Bronchial epithelial cell (primary cell): Measurements from ENCODE around the gene HSPBP1. TPM values are rescaled to one million over a fixed set of nuclear protein-coding genes. Genes with fewer than 3 reads are reported as not detected.

ENCODE experiments used
- DNase-seq: peaks from one replicate; pipeline ENCODE4 v3.0.0-alpha.2; 2010; ENCODE audit warnings: low read depth
- FAIRE-seq: peaks from 2 replicates; lab custom pipeline; 2011; peaks lifted over from hg19 to GRCh38; lab: Jason Lieb, UNC
- H3K27me3 ChIP-seq: 2 replicates; pipeline ENCODE4 v1.5.1; 2011; ENCODE audit warnings: low read length; ENCODE audit not compliant: control insufficient read depth, insufficient read depth
- H3K36me3 ChIP-seq: 2 replicates; pipeline ENCODE4 v1.5.1; 2011; ENCODE audit warnings: low read length; ENCODE audit not compliant: control insufficient read depth, insufficient read depth
- H3K4me3 ChIP-seq: 2 replicates; pipeline ENCODE4 v1.5.1; 2011; ENCODE audit warnings: mild to moderate bottlenecking, low read depth, low read length, control low read depth
- CTCF ChIP-seq: IDR thresholded peaks from 2 replicates; pipeline ENCODE4 v1.5.1; 2011; ENCODE audit warnings: mild to moderate bottlenecking, moderate library complexity, low read length, control low read depth, inconsistent platforms; ENCODE audit not compliant: insufficient read depth, severe bottlenecking
- total RNA-seq: library from RNA; depleted of rRNA; stranded (reverse); fragments of >200 nt; gene quantifications from 2 replicates; pipeline ENCODE4 v1.2.1, GENCODE V29; 2014

HSPBP1 gene
- total RNA-seq, 1 donor from 2014 or later = 37.1 TPM

- no peak for DNase-seq
- H3K36me3 ChIP-seq = no peaks in the 10 kb centered on the region
- TF ChIP-seq CTCF = no peak
- no peak overlapping the region for H3K4me3 ChIP-seq
- no peak for FAIRE-seq
- H3K27me3 ChIP-seq = no peaks in the 10 kb centered on the region
Measured at GRCh38 chr19:55321466-55322137, 41.7 kb upstream of the HSPBP1 start.

DNA sequence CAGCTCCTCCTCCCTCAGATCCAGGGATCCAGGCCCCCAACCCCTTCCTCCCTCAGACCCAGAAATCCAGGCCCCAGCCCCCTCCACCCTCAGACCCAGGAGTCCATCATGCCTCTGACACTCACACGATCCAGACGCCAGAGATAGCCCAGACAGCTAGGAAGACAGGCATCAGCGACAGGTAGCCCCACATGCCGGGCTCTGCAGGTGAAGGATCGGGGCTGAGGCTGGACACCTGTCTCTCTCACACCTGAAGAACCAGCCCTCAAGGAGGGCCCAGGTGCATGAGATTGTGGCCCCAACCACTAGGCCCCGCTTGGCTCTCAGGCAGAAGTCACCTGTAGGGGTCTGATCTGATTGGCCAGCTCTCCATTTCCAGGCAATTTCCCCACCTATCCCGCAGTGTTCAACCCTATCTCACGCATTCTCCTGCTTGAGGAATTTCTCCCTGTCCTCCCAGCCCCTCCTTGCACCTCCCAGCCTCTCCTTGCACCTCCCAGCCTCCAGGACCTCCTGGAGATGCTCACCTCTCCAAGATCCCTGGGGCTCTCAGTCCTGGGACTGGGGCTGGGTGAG lies 41.0 kb upstream of the HSPBP1 start:
- FAIRE-seq = no peak

DNA sequence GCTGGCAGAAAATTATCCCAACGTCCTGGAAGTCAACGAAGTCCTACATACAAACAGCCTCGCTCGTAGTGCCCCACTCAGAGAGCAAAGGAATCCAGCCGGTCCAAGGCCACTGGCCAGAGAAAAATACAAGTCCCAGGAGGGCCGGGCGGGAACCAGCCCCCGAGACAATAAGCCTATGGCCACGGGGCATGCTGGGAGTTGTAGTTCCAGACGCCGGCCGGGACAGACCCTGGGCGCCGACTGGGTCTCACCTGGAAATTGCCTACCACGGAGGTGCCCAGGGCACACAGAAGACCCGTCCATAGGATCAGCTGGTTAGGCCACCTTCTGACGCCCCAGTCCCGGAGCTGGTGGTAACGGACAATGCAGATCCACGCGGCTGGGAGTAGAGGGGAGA lies 39.9 kb upstream of the HSPBP1 start:
- FAIRE-seq = no peak
- Histone ChIP-seq H3K27me3 (no peaks in the 10 kb centered on the region), H3K36me3 (no peaks in the 10 kb centered on the region), H3K4me3 (no peak overlapping the region)
- TF ChIP-seq CTCF = no peak
- DNase-seq = no peak

More for the DNA sequence above, 41.0 kb upstream of the HSPBP1 start:
- TF ChIP-seq CTCF = no peak
- no peak for DNase-seq
- Histone ChIP-seq H3K4me3 (no peak overlapping the region), H3K36me3 (no peaks in the 10 kb centered on the region), H3K27me3 (no peaks in the 10 kb centered on the region)

GRCh38 chr19:55316646-55317045 lies 36.7 kb upstream of the HSPBP1 start:
- FAIRE-seq = no peak
- TF ChIP-seq CTCF = no peak
- Histone ChIP-seq H3K4me3 (no peak overlapping the region), H3K36me3 (no peaks in the 10 kb centered on the region), H3K27me3 (no peaks in the 10 kb centered on the region)
- DNase-seq = no peak

GRCh38 chr19:55315956-55316525 lies 36.1 kb upstream of the HSPBP1 start:
- no peak for TF ChIP-seq CTCF
- Histone ChIP-seq H3K27me3 (no peaks in the 10 kb centered on the region), H3K36me3 (no peaks in the 10 kb centered on the region), H3K4me3 (no peak overlapping the region)
- FAIRE-seq = peak; percentile 73
- peak; percentile 25 for DNase-seq
